SK-N-SH treated with all-trans-retinoic acid at 6 μM for 48 hours (cell line): ENCODE results near the gene PROZ.

ENCODE experiments used
- ARNTL ChIP-seq: fragments of 450-650 bp; formaldehyde crosslinking; IDR thresholded peaks from 2 replicates; pipeline ENCODE4 v1.5.0; 2020; ENCODE audit warnings: low read depth, mild to moderate bottlenecking, moderate library complexity, borderline replicate concordance
- ESRRG ChIP-seq: fragments of 250-450 bp; sonication (Bioruptor Pico); IDR thresholded peaks from 2 replicates; pipeline ENCODE4 v1.6.1; 2021; ENCODE audit warnings: mild to moderate bottlenecking
- GLIS3 ChIP-seq: fragments of 250-450 bp; sonication (Bioruptor Pico); IDR thresholded peaks from 2 replicates; pipeline ENCODE4 v1.5.0; 2020; ENCODE audit warnings: mild to moderate bottlenecking, moderate library complexity
- OSR1 ChIP-seq: fragments of 250-450 bp; sonication (Bioruptor Pico); IDR thresholded peaks from 2 replicates; pipeline ENCODE4 v1.8.0; 2022; ENCODE audit warnings: moderate library complexity, mild to moderate bottlenecking, inconsistent platforms
- PPARA ChIP-seq: fragments of 250-450 bp; sonication (Bioruptor Pico); IDR thresholded peaks from 2 replicates; pipeline ENCODE4 v1.5.0; 2020; ENCODE audit warnings: mild to moderate bottlenecking, borderline replicate concordance
- RARB ChIP-seq: fragments of 250-450 bp; sonication (Bioruptor Pico); IDR thresholded peaks from 2 replicates; pipeline ENCODE4 v1.8.0; 2021; ENCODE audit warnings: mild to moderate bottlenecking, moderate library complexity
- TCF4 ChIP-seq: fragments of 250-450 bp; sonication (Bioruptor Pico); IDR thresholded peaks from 2 replicates; pipeline ENCODE4 v1.8.0; 2021; ENCODE audit warnings: mild to moderate bottlenecking, moderate library complexity, borderline replicate concordance
- TOX ChIP-seq: fragments of 250-450 bp; sonication (Bioruptor Pico); IDR thresholded peaks from 2 replicates; pipeline ENCODE4 v1.8.0; 2021; ENCODE audit warnings: mild to moderate bottlenecking, moderate library complexity, borderline replicate concordance
- ZC3H10 ChIP-seq: fragments of 250-450 bp; sonication (Bioruptor Pico); IDR thresholded peaks from 2 replicates; pipeline ENCODE4 v1.5.1; 2021; ENCODE audit warnings: mild to moderate bottlenecking, moderate library complexity
- ZFP3 ChIP-seq: fragments of 250-450 bp; sonication (Bioruptor Pico); IDR thresholded peaks from 2 replicates; pipeline ENCODE4 v1.5.0; 2020; ENCODE audit warnings: mild to moderate bottlenecking, moderate library complexity
- ZFP30 ChIP-seq: fragments of 450-650 bp; formaldehyde crosslinking; IDR thresholded peaks from 2 replicates; pipeline ENCODE4 v1.5.0; 2022; ENCODE audit warnings: mild to moderate bottlenecking, moderate library complexity
- TF ChIP-seq, protein P1 (sequence below): fragments of 250-450 bp; sonication (Bioruptor Pico); IDR thresholded peaks from 2 replicates; pipeline ENCODE4 v1.5.1; 2020; ENCODE audit warnings: low read depth, mild to moderate bottlenecking, moderate library complexity

DNA sequence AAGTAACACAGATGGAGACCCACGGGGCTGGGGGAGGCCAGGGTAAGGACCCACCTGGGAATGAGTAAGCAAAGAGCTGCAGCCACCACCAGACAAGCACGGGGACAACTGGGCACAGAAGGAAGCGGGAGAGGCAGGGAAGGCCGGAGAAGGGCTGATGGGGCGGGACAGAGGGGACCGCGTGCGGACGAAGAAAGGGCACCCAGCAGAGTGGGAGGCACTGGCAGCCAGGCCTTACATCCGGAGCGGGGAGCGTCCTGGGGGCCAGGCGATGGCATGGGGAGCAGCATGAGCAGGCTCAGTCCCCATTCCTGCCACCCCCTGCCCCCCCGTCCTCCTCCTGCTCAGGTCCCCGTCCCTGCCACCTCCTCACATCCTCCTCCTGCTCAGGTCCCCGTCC is 3.0 kb downstream of the PROZ start:
- no peak for TF ChIP-seq TCF4 (CRISPR knock-in tag)
- TF ChIP-seq PPARA (CRISPR knock-in tag): no peak
- no peak for TF ChIP-seq TOX (CRISPR knock-in tag)
- no peak for TF ChIP-seq GLIS3
- TF ChIP-seq, protein P1, sequence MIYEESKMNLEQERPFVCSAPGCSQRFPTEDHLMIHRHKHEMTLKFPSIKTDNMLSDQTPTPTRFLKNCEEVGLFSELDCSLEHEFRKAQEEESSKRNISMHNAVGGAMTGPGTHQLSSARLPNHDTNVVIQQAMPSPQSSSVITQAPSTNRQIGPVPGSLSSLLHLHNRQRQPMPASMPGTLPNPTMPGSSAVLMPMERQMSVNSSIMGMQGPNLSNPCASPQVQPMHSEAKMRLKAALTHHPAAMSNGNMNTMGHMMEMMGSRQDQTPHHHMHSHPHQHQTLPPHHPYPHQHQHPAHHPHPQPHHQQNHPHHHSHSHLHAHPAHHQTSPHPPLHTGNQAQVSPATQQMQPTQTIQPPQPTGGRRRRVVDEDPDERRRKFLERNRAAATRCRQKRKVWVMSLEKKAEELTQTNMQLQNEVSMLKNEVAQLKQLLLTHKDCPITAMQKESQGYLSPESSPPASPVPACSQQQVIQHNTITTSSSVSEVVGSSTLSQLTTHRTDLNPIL (CRISPR knock-in tag): no peak
- TF ChIP-seq OSR1 (CRISPR knock-in tag): no peak
- TF ChIP-seq ZFP30: no peak
- no peak for TF ChIP-seq ZC3H10
- no peak for TF ChIP-seq ZFP3 (CRISPR knock-in tag)
- TF ChIP-seq RARB (CRISPR knock-in tag): no peak
- TF ChIP-seq ARNTL (CRISPR knock-in tag): no peak
- TF ChIP-seq ESRRG (CRISPR knock-in tag): no peak
